A375 (cell line): ENCODE data around the gene NPIPB4. TPM values are rescaled to one million over a fixed set of nuclear protein-coding genes. Genes with fewer than 3 reads are reported as not detected.

Experiments used
- small RNA-seq: library from RNA; depleted of rRNA; stranded (forward); fragments of <200 nt; gene quantifications from one replicate; pipeline ENCODE3, GENCODE V24; 2014
- total RNA-seq: library from RNA; depleted of rRNA; stranded (reverse); fragments of >200 nt; shearing (Covaris generic); gene quantifications from 2 replicates; pipeline ENCODE4 v1.2.3, GENCODE V29; 2014; rRNA removed

Gene NPIPB4
- total RNA-seq: 15.9 and 20.0 TPM in 2 replicates

GRCh38 chr16:21857656-21858055 lies at the start of gene NPIPB4:
TSS of gene NPIPB4 (minus strand) at chr16:21857756. CDS start at chr16:21857378, 378 bp downstream.

Small RNAs within 50 kb of the gene (small RNA-seq; reads per million reads assigned to genes)
- not detected for gene AC092375.3

Other genes starting within 250 kb of the NPIPB4 start
- 0.03 TPM in 1 of 2 replicates, not detected in the other for gene IGSF6, start 205.1 kb downstream of the NPIPB4 start, total RNA-seq
- gene OTOA, start 193.8 kb downstream of the NPIPB4 start, total RNA-seq: not detected in 2 replicates
- 92.2 and 102 TPM in 2 replicates for gene UQCRC2, start 95.6 kb upstream of the NPIPB4 start, total RNA-seq
- gene PDZD9, start 143.4 kb upstream of the NPIPB4 start, total RNA-seq: not detected in 2 replicates
- 78.3 and 79.1 TPM in 2 replicates for gene MOSMO, start 150.4 kb upstream of the NPIPB4 start, total RNA-seq
- 0.04 and 0.37 TPM in 2 replicates for gene VWA3A, start 234.8 kb upstream of the NPIPB4 start, total RNA-seq